T-helper 2 cell treated with Interferon-gamma antibody and Interleukin-4, amounts not matched to agents 100 ng/mL and 5 ng/mL, for 36 hours (primary cell): ENCODE measurements around the gene SMIM7. TPM values are rescaled to one million over a fixed set of nuclear protein-coding genes. Genes with fewer than 3 reads are reported as not detected.
"Not testable (repeated sequence)": the region's sequence is repeated elsewhere in the genome, so short reads cannot be mapped to it uniquely, and the experiment has no call there.

Experiments used
- intact Hi-C: fragments of 100-400 bp; cut with micrococcal nuclease; formaldehyde crosslinking; loops from one replicate; pipeline ENCODE4 v1.15.1; 2023
- total RNA-seq: library from RNA; stranded (reverse); gene quantifications from 2 replicates; pipeline ENCODE4 v1.2.3, GENCODE V29; 2022

The SMIM7 gene
- 69.1 and 69.5 TPM in 2 replicates for total RNA-seq

DNA sequence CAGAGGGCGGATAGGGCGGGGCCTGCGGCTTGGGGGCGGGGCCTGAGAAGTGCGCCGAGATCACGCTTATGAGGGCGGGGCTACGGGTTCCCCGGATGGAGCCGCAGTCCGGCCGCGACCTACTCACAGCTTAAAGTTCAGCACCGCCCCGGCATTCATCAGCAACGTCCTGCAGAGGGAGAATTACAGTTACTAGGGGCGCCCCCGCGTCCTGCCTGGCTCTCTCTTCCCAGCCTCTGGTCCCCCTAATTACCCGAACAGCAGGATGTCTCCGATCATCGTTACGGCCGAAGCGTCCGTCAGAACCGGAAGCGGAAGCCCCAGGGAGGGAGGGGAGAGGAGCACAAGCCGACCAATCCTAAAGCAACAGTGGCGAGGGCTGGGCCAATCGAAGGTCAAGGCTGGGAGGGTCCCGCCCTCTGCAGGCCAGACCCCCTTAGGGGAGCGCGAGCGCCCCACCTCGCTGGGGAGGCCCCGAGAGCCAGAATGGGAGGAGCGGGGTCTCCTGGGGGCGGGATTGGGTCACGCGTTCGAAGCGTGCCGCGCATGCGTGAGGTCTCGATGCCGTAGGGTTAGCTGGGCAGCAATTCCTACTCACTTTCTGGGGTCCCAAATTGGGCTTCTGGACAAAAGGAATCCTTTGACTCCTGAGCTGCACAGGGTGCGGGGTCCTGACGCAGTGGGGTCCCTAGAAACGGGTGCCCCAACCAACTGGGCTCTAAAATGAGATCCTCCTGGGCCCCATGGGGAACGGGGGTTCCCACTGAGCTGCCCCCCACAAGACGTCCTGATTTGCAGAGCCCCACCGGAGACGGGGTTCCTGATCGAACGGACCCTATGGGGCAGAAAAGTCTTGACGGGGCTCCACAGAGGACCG, at the start of gene SMIM7:
Gene SMIM7, minus strand, starts transcription at position 313 of the 877 bp plus-strand sequence. Its CDS starts 34 bp downstream, at position 279.
- intact Hi-C loops: loop anchor here (1.0 kb wide), 3 partner anchors 32 to 118 kb away; partner anchors contain the start of genes CHERP, MED26 and SLC35E1

DNA sequence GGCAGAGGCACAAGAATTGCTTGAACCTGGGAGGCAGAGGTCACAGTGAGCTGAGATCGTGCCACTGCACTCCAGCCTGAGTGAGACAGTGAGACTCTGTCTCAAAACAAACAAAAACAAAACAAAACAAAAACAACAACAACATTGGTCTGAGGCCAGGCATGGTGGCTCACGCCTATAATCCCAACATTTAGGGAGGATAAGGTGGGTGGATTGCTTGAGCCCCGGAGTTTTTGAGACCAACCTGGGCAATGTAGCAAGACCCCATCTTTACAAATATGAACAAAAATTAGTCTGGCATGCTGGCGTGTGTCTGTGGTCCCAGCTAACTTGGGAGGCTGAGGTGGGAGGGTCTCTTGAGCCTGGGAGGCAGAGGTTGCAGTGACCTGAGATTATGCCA, 43.7 kb upstream of the SMIM7 start:
- intact Hi-C loops: no loop called here

GRCh38 chr19:16702123-16702522, 42.2 kb upstream of the SMIM7 start:
- intact Hi-C loops: no loop called here

DNA sequence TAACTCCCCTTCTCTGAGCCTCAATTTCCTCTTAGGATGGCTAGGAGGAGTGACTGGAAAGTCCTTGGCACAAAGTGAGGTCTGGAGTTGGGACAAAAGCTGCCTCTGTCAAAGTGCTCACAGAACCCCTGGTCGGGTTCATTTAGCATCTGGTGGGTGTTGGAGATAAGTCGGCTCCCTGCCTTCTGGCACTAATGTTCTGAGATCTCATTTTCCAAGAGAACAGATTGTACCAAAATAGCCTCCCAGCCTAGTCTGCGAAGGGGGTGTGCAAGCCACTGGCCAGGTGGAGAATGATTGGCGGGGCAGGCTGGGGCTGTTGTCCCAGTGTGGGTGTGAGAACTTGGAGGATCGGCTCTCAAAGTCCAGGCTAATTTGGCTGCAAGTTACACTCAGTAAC, 39.0 kb upstream of the SMIM7 start:
- intact Hi-C loops: no loop called here

GRCh38 chr19:16688084-16688483, 28.1 kb upstream of the SMIM7 start:
- intact Hi-C loops: no loop called here

DNA sequence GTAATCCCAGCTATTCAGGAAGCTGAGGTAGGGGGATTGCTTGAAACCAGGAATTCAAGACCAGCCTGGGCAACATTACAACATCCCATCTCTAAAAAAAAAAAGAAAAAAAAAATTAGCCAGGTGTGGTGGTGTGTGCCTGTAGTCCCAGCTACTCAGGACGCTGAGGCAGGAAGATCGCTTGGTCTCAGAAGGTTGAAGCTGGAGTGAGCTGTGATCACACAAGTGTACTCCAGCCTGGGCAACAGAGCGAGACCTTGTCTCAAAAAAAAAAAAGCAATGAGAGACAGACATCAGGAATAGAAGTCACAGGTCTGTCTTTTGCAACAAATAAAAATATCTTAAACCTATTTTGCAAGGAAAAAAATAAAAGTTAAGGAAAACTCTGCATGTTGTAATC, 24.3 kb upstream of the SMIM7 start:
- intact Hi-C loops: no loop called here

DNA sequence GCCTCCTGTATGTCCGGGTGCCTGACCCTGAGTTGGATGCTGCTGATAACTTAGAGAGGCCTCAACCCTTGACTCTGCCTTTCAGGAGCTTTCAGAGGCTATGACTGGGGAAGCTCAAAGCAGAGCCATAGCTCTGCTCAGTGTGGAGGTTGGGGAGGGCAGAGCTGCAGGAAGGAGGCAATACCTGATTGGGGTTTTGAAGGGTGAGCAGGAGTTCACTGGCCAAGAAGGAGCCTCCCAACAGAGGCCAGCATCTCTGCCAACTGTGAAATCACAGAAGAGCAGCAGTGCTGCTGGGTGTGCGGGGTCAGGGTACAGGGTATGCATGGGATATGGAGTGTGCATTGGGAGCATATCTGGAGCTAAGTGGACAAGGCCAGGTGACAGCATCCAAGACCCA, 22.6 kb upstream of the SMIM7 start:
- intact Hi-C loops: no loop called here

DNA sequence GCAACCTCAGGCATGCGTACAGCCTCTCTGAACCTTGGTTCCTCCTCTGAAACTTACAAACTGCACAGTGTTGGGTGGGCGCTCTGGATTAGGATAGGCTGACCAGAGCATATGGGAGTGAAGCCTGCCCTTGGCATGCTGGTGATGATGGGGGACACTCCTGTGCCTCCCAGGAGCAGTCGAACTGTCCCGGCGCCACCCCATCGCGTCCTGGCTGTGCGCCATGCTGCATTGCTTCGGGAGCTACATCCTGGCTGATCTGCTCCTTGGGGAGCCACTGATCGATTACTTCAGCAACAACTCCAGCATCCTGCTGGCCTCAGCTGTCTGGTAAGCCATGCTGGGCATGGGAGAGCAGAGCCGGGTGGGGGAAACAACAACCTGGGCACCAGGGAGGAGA, 19.9 kb upstream of the SMIM7 start:
- intact Hi-C loops: no loop called here

DNA sequence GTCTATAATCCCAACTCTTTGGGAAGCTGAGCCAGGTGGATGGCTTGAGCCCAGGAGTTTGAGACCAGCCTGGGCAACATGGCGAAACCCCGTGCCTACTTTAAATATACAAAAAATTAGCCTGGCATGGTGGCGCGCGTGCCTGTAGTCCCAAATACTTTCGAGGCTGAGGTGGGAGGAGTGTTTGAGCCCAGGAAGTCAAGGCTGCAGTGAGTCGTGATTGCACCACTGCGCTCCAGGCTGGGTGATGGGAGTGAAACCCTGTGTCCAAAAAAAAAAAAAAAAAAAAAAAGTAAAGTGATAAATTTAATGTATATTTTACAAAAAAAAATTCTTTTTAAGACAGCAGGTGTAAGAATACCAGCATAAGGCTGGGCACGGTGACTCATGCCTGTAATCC, 18.6 kb upstream of the SMIM7 start:
- intact Hi-C loops: no loop called here

DNA sequence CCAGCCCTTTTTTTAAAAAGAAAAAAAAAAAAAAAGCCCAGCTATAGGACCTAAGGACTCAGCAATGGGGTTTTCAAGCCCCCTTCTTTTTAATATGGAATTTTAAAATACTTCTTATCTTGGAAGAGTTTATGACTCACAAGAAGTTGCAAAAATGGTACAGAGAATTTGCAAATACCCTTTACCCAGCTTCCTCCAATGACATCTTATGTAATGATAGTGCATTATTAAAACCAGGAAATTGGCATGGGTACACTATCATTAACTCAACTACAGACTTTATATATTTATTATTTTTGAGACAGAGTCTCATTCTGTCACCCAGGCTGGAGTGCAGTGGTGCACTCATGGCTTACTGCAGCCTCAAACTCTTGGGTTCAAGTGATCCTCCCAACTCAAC, 17.1 kb upstream of the SMIM7 start:
- intact Hi-C loops: no loop called here

GRCh38 chr19:16676101-16676798, 16.3 kb upstream of the SMIM7 start:
- intact Hi-C loops: no loop called here

DNA sequence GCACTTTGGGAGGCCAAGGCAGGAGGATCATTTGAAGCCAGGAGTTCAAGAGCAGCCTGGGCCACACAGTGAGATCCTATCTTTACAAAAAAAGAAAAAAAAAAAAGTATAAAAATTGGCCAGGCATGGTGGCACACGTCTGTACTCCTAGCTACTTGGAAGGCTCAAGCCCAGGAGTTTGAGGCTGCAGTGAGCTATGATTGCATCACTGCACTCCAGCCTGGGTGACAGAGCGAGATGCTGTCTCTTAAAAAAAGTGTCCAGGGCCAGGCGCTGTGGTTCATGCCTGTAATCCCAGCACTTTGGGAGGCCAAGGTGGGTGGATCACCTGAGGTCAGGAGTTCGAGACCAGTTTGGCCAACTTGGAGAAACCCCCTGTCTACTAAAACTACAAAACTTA, 13.9 kb upstream of the SMIM7 start:
- intact Hi-C loops: not testable (repeated sequence)

- intact Hi-C loops: no loop called here
Observed at GRCh38 chr19:16673231-16673630, 13.3 kb upstream of the SMIM7 start.

- intact Hi-C loops: no loop called here
Observed at GRCh38 chr19:16671652-16672274, 11.8 kb upstream of the SMIM7 start.

GRCh38 chr19:16670291-16670690, 10.3 kb upstream of the SMIM7 start:
- intact Hi-C loops: no loop called here

- intact Hi-C loops: not testable (repeated sequence)
Observed at GRCh38 chr19:16668702-16669101, 8.8 kb upstream of the SMIM7 start.

- intact Hi-C loops: no loop called here
Observed at GRCh38 chr19:16668176-16668575, 8.2 kb upstream of the SMIM7 start.

- intact Hi-C loops: no loop called here
Observed at GRCh38 chr19:16661480-16662034, 1.6 kb upstream of the SMIM7 start.

DNA sequence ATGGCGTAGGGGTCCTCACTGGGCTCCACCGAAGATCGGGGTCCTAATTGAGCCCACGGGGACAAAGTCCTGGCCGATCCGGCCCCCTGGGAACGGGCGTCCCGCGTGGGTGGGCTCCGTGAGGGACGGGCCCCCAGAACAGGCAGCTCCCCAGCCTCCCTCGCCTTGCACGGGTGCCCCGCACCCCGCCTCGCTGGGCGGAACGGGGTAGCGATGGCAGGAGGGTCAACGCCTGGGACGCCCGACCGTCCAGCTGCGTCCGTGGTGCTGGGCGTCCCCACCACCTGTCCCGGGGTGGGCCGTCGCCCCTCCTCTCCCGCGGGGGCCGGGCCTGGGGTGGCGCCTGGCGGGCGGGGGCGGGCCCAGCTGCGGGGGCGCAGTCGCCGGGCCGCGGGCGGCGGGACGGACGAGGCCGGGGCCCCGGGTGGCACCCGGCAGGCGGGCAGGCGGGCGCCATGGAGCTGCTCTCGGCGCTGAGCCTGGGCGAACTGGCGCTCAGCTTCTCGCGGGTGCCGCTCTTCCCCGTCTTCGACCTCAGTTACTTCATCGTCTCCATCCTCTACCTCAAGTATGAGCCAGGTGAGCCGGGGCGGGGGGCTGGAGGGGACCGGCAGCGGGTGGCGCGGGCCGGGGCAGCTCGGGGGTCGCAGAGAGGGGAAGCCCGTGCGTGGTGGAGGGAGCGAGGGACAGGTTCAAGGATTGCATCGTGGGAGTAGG, 977 bp upstream of the SMIM7 start, which contains the start of gene TMEM38A:
Gene TMEM38A, plus strand, starts transcription at position 377 of the 717 bp plus-strand sequence. Its CDS starts 79 bp downstream, at position 456.
- intact Hi-C loops: loop anchor here (1.0 kb wide), 3 partner anchors 33 to 119 kb away; partner anchors contain the start of genes CHERP, MED26 and SLC35E1

DNA sequence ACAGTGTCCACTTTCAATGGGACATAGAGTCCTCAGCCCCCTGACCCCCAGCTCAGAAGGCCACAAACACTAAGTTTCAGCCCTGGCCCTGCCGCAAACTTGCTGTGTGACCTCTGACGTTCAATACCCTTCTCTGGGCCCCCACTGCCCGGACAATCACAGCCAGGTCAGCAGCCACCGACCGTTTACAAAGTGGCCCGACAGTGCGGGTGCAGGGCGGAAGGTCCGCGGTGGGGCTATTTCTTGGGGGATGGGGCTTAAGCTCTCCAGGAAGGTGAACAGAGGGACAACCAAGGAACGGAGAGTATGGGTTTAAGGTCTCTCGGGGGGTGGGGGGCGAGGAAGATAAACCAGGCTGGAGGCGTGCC, 496 bp downstream of the SMIM7 start:
- intact Hi-C loops: no loop called here

GRCh38 chr19:16657384-16657783, 2.6 kb downstream of the SMIM7 start:
- intact Hi-C loops: no loop called here
